ENCODE data around the gene CAPNS2. TPM values are rescaled to one million over a fixed set of nuclear protein-coding genes. Genes with fewer than 3 reads are reported as not detected.
A peak's percentile ranks its signal among the peaks of the same experiment; 100 is the strongest.

Gene CAPNS2
- total RNA-seq, 1 donor from 2014 or later: 2.5 TPM

DNA sequence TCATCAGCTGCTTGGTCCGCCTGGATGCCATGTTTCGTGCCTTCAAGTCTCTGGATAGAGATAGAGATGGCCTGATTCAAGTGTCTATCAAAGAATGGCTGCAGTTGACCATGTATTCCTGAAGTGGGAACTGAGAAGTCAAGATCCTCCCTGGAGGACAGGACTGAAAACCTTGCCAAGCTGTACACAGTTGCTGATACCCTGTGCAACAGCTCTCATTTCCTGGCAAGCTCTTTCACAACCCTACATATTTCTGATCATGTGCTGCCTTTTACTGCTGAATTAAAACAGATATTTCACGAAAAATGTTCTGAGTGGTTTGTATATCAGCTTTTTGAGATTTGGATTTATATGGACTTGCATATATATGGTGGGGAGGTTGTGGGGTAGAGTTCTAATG is 898 bp downstream of the CAPNS2 start:
- Mint-ChIP-seq H3K36me3 (peaks cover 12% of the 10 kb centered on the region), H3K27ac (peak overlapping the region; percentile 82), H3K27me3 (ENCODE audit: low read depth) (no peaks in the 10 kb centered on the region), H3K9me3 (no peaks in the 10 kb centered on the region), H3K4me1 (peaks cover 27% of the 10 kb centered on the region), H3K4me3 (no peak overlapping the region)
- TF ChIP-seq, protein P1, sequence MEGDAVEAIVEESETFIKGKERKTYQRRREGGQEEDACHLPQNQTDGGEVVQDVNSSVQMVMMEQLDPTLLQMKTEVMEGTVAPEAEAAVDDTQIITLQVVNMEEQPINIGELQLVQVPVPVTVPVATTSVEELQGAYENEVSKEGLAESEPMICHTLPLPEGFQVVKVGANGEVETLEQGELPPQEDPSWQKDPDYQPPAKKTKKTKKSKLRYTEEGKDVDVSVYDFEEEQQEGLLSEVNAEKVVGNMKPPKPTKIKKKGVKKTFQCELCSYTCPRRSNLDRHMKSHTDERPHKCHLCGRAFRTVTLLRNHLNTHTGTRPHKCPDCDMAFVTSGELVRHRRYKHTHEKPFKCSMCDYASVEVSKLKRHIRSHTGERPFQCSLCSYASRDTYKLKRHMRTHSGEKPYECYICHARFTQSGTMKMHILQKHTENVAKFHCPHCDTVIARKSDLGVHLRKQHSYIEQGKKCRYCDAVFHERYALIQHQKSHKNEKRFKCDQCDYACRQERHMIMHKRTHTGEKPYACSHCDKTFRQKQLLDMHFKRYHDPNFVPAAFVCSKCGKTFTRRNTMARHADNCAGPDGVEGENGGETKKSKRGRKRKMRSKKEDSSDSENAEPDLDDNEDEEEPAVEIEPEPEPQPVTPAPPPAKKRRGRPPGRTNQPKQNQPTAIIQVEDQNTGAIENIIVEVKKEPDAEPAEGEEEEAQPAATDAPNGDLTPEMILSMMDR (IDR thresholded peaks at IDR 0.05; ENCODE audit: unreplicated experiment): no peak
- DNase-seq (ENCODE audit: low spot score in 2 of 2, unreplicated experiment in 2 of 2): no peak

DNA sequence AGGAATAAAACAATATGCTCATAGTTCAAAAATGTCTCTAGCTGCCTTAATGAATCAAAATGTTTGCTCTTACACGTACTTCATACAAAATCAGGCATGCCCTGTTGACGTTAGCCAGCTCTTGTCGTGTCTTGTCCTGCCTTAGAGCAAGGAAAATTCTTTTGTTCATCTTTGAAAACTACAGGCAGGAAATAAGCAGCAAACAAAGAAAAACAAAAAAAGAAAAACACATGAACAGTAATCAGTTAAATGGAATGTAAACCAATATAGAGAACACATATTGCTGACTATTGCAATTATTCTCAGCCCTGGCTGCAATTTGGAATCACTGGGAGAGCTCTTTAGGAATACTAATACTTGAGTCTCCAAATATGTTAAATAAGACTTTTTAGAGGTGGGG is 1.7 kb downstream of the CAPNS2 start:
- H3K27me3 Mint-ChIP-seq (ENCODE audit: low read depth): no peaks in the 10 kb centered on the region
- no peaks in the 10 kb centered on the region for H3K9me3 Mint-ChIP-seq
- peak overlapping the region; percentile 13 for H3K4me3 Mint-ChIP-seq
- no peak for DNase-seq (ENCODE audit: low spot score in 2 of 2, unreplicated experiment in 2 of 2)
- H3K4me1 Mint-ChIP-seq: peaks cover 32% of the 10 kb centered on the region
- peak overlapping the region; percentile 84 for H3K27ac Mint-ChIP-seq
- TF ChIP-seq, protein P1 (IDR thresholded peaks at IDR 0.05; ENCODE audit: unreplicated experiment): no peak
- H3K36me3 Mint-ChIP-seq: peaks cover 12% of the 10 kb centered on the region

DNA sequence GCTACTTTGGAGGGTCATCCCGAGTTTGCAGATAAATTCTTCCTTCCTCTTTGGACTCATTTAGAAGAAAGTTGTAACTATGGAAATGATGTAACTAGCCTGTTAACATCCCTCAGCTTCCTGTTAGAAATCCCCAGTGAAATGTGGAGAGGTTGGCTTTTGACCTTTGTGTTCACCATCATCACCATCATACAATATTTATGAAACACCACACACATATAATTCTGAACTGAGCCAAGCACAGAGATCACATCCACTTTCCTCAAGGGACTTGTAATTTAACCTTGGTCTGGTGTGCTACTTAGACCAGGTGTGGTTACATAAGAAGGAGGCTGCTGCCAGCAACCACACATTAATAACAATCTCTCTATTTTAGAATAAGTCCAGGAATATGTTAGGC is 2.5 kb downstream of the CAPNS2 start:
- Mint-ChIP-seq H3K36me3 (peaks cover 10% of the 10 kb centered on the region), H3K9me3 (no peaks in the 10 kb centered on the region), H3K4me3 (no peak overlapping the region), H3K4me1 (peaks cover 35% of the 10 kb centered on the region), H3K27ac (peak overlapping the region; percentile 9), H3K27me3 (ENCODE audit: low read depth) (no peaks in the 10 kb centered on the region)
- DNase-seq (ENCODE audit: low spot score in 2 of 2, unreplicated experiment in 2 of 2): no peak
- TF ChIP-seq, protein P1 (IDR thresholded peaks at IDR 0.05; ENCODE audit: unreplicated experiment): no peak

DNA sequence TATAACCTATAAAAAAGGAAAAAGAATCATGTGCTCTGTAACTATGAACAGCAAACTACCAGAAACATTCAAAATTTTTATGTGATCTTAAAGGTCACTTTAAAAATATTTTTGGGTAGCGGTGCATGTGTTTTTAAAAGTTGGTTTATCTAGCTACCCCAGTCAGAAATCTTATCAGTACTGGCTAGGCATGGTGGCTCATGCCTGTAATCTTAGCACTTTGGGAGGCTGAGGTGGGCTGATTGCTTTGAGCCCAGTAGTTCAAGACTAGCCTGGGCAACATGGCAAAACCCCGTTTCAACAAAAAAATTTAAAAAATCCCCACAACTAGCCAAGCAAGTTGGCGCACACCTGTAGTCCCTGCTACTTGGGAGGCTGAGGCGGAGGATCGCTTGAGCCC is 3.7 kb downstream of the CAPNS2 start:
- DNase-seq (ENCODE audit: low spot score in 2 of 2, unreplicated experiment in 2 of 2): no peak
- no peaks in the 10 kb centered on the region for H3K27me3 Mint-ChIP-seq (ENCODE audit: low read depth)
- H3K4me3 Mint-ChIP-seq: no peak overlapping the region

DNA sequence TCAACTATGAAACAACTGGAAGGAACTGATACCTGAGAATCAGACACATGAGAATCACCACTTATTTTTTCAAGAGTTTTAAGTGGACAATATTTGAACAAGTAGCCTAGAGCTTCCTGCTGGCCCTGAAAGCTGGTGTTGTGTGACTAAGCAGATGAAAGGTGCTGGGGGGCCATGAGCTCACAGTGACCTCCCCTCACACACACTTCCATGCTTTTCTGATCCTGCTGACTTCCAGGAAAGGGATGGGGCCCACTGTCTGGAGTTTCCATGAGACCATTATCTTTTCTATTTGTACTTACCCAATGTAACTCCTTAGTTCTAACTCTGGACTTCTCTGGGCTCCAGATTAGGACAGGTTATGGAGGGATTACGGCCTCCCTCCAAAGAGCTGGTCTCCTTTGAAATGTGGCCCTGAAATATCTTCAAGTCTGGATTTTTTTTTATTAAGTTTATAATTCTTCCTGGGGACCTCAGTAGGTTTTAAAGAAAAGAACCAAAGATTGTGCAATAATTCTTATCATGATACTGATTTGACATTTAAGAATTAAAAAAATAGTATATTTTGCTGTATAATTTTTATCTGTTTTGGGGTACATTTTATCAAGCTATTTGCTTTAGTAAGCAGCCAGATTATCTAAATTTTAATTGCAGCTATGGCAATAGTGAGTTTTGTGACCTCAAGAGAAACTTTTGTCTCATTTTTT is 4.9 kb downstream of the CAPNS2 start:
- Mint-ChIP-seq H3K27me3 (ENCODE audit: low read depth) (no peaks in the 10 kb centered on the region), H3K9me3 (no peaks in the 10 kb centered on the region), H3K27ac (no peak overlapping the region), H3K36me3 (peaks cover 16% of the 10 kb centered on the region), H3K4me3 (no peak overlapping the region), H3K4me1 (peaks cover 35% of the 10 kb centered on the region)
- TF ChIP-seq, protein P1 (IDR thresholded peaks at IDR 0.05; ENCODE audit: unreplicated experiment): no peak
- DNase-seq (ENCODE audit: low spot score in 2 of 2, unreplicated experiment in 2 of 2): no peak

More for the DNA sequence above, 3.7 kb downstream of the CAPNS2 start:
- H3K27ac Mint-ChIP-seq: no peak overlapping the region
- peaks cover 14% of the 10 kb centered on the region for H3K36me3 Mint-ChIP-seq
- TF ChIP-seq, protein P1 (IDR thresholded peaks at IDR 0.05; ENCODE audit: unreplicated experiment): no peak
- H3K4me1 Mint-ChIP-seq: peaks cover 35% of the 10 kb centered on the region
- no peaks in the 10 kb centered on the region for H3K9me3 Mint-ChIP-seq

All from mesothelial cell of epicardium (in vitro differentiated cells).